Measurements from ENCODE around the gene TTC23.

TTC23 gene

DNA sequence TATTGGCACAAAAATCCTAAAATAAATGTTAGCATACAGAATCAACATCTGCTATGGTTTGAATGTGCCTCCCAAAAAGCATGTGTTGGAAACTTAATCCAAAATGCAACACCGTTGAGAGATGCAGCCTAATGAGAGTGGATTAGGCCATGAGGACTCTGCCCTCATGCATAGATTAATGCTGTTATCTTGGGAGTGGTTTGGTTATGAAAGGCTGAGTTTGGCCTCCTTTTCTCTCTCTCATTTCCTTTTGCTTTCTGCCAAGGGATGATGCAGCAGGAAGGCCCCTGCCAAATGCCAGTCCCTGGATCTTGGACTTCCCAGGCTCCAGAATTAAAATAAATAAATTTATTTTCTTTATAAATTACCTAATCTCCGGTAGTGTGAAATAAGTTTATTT is 95.1 kb downstream of the TTC23 start:
- H3K9ac ChIP-seq, result no peak overlapping the region
- no peaks in the 10 kb centered on the region for H3K9me3 ChIP-seq (replicated peaks in 1 of 11)
- H3K36me3 ChIP-seq, result no peaks in the 10 kb centered on the region
- peaks cover 0 to 11% (median 7%) of the 10 kb centered on the region in 10 experiments; a peak in 12 of 20 replicates for H3K4me1 ChIP-seq
- no peaks in the 10 kb centered on the region for H3K27me3 ChIP-seq
- no peak overlapping the region for H3K4me2 ChIP-seq
- H3K27ac ChIP-seq, result no peak overlapping the region
- no peak overlapping the region for H3K4me3 ChIP-seq
- H4K20me1 ChIP-seq, result no peaks in the 10 kb centered on the region
- no peak for TF ChIP-seq Cebpa-rat (IDR thresholded peaks at IDR 0.05)

DNA sequence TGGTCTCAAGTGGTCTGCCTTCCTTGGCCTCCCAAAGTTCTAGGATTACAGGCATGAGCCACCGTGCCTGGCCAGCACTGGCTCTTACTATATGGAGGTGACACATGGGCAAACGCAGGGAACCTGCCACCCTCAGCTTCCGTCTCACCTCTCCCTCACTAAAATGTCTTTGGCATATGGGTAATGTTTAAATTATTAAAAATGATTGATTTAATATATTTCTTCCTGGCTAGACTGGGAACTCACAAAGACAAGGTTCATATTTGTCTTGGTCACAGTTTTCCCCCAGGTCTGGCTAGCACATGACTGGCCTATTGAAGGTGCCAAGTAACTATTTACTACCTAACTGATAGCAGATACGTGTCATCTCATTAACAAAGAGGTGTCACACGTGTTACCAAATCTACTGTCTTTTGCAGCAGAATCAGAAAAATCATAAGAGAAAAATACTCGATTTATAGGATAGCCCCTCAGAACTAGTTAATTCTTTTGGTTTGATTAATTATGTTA is 96.3 kb downstream of the TTC23 start:
- Histone ChIP-seq H3K4me2 (no peak overlapping the region), H3K4me1 (0 out of 20 replicates have a peak, but pooled peaks cover 0 to 5% (median 0%) of the 10 kb centered on the region in 10 experiments), H3K9ac (no peak overlapping the region), H3K4me3 (no peak overlapping the region), H3K9me3 (replicated peaks in 1 of 11) (no peaks in the 10 kb centered on the region), H4K20me1 (no peaks in the 10 kb centered on the region), H3K27ac (no peak overlapping the region), H3K27me3 (no peaks in the 10 kb centered on the region), H3K36me3 (no peaks in the 10 kb centered on the region)
- TF ChIP-seq Cebpa-rat (IDR thresholded peaks at IDR 0.05), result no peak

DNA sequence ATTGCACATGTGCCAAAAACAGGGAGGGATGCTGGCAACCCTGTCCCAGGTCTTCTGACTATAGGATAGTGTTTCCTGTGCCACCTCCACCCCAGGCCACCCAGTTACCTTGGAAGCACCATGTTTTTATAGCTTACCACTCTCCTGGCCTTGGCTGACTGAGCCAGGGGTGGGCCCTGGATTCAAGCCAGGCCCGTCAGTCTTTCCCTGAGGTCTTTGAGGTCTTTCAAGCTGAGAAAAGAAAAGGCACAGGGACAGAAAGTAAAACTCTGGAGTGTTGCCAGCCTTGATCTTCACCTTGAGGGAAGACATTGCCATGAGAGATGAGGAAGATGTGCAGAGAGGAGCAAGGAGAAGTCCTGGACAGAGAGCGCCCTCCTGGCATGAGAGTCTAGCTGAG is 98.2 kb downstream of the TTC23 start:
- Histone ChIP-seq H3K9me3 (replicated peaks in 1 of 11) (no peaks in the 10 kb centered on the region), H3K27me3 (no peaks in the 10 kb centered on the region), H3K4me2 (0 out of 22 replicates have a peak overlapping the region, but pooled peaks of 1 of the 11 experiments have one; percentile 2), H3K9ac (no peak overlapping the region), H4K20me1 (no peaks in the 10 kb centered on the region), H3K36me3 (no peaks in the 10 kb centered on the region), H3K27ac (no peak overlapping the region), H3K4me1 (0 out of 20 replicates have a peak, but pooled peaks cover 0 to 3% (median 0%) of the 10 kb centered on the region in 10 experiments), H3K4me3 (no peak overlapping the region)
- no peak for TF ChIP-seq Cebpa-rat (IDR thresholded peaks at IDR 0.05)

DNA sequence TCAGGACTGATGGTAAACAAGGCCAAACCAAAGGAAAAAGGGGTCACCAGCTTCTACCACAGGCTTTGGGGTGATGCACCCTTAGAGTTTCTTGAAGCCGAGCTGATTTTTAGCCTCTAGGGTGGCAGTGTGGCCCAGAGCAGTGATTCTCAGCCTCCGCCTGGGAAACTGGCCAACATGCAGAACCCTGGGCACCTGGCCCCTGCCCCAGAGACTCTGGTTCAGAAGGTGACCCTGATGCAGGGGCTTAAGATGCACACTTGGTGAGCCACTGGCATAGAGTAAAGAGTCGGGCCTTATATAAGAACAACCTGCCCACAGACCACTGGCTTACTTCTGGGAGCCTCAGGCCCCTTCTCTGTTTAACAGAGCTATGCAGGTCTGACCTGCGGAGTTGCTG is 100.0 kb downstream of the TTC23 start:
- Histone ChIP-seq H3K4me1 (no peaks in the 10 kb centered on the region), H3K27ac (no peak overlapping the region), H3K4me3 (no peak overlapping the region), H3K9ac (no peak overlapping the region), H3K27me3 (no peaks in the 10 kb centered on the region), H4K20me1 (no peaks in the 10 kb centered on the region), H3K4me2 (no peak overlapping the region), H3K9me3 (replicated peaks in 1 of 11) (no peaks in the 10 kb centered on the region), H3K36me3 (no peaks in the 10 kb centered on the region)
- no peak for TF ChIP-seq Cebpa-rat (IDR thresholded peaks at IDR 0.05)

DNA sequence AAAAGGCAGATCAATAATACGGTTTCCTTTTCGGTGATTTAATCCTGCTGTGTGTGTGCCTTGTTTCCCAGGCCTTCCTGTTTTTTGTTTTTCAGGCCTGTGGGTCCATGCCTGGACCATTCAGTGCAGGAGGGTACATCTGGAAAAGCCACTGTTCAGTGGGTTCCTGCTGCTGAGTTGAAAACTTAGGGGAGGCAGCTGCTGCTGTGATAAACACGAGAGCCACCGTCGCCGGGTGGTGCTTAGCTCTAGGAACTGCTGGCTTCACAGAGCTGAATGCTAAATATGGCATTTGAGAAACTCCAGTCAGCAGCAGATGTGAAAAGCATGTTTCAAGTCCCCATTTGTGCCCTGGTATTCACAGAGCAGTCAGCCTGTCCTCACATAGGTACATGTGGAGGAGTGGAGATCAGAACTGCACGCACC is 100.5 kb downstream of the TTC23 start:
- Histone ChIP-seq H3K4me2 (no peak overlapping the region), H3K9ac (no peak overlapping the region), H3K27ac (no peak overlapping the region), H3K4me1 (no peaks in the 10 kb centered on the region), H3K4me3 (no peak overlapping the region), H3K36me3 (no peaks in the 10 kb centered on the region), H3K27me3 (no peaks in the 10 kb centered on the region), H4K20me1 (no peaks in the 10 kb centered on the region), H3K9me3 (replicated peaks in 1 of 11) (no peaks in the 10 kb centered on the region)
- no peak for TF ChIP-seq Cebpa-rat (IDR thresholded peaks at IDR 0.05)

DNA sequence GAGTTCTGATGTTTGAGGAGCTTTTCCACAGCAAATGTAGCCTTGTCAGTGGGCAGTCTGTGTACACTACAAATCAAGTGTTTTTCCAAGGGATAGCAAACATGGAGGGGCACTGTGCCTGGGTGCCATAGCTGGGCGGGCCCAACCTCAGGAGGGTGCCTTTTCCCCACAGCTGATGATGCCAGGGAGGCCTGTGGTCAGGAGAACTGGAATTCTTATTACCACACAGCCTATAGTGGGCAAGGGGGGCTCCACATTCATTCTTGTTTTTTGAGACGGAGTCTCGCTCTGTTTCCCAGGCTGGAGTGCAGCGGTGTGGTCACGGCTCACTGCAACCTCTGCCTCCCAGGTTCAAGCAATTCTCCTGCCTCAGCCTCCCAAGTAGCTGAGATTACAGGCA is 102.7 kb downstream of the TTC23 start:
- Histone ChIP-seq H3K4me2 (no peak overlapping the region), H3K27me3 (no peaks in the 10 kb centered on the region), H3K36me3 (no peaks in the 10 kb centered on the region), H3K4me1 (no peaks in the 10 kb centered on the region), H3K9ac (no peak overlapping the region), H3K4me3 (no peak overlapping the region), H3K27ac (no peak overlapping the region), H4K20me1 (no peaks in the 10 kb centered on the region), H3K9me3 (replicated peaks in 1 of 11) (no peaks in the 10 kb centered on the region)
- no peak for TF ChIP-seq Cebpa-rat (IDR thresholded peaks at IDR 0.05)

DNA sequence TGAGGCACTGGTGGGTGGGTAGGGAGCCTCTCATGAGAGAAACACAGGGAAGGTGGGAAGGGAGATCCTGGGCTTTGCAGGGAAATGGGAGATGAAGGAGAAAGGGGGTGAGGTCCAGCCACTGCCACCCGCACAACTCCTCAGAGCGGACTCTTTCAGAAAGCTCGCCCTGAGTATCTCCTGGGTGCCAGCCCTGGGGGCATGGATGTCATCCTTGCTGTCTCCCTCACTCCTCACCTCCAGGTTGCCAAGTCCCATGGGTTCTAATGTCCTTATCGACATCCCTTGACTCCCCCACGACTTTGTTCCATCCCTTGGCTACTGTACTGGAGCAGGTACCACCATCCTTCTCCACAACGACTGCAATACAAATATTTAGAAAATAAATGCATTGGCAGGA is 103.6 kb downstream of the TTC23 start:
- H3K27ac ChIP-seq, result no peak overlapping the region
- TF ChIP-seq Cebpa-rat (IDR thresholded peaks at IDR 0.05), result no peak
- H3K4me3 ChIP-seq, result no peak overlapping the region
- no peak overlapping the region for H3K9ac ChIP-seq
- no peaks in the 10 kb centered on the region for H3K9me3 ChIP-seq (replicated peaks in 1 of 11)
- H3K4me1 ChIP-seq, result no peaks in the 10 kb centered on the region
- no peaks in the 10 kb centered on the region for H3K36me3 ChIP-seq
- H3K4me2 ChIP-seq, result no peak overlapping the region
- H4K20me1 ChIP-seq, result no peaks in the 10 kb centered on the region
- H3K27me3 ChIP-seq, result no peaks in the 10 kb centered on the region

DNA sequence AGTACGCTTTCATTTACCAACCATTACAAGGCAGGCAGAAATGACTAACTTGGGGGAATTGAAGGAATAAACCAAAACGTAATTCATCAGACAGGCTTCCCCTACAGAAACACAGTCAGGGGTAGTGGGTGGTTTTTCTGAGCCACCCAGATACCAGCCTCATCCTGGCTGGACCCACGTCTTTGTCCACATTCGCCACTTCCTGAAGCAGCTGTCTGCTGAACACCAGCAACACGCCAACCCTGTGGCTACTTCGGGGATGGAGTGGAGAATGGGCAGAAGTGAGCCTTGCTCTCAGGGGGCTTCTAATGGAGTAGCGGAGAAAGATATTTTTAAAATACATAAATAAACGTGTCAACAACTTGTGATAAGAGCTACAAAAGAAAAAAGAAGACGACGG is 104.4 kb downstream of the TTC23 start:
- no peaks in the 10 kb centered on the region for H4K20me1 ChIP-seq
- no peak overlapping the region for H3K4me2 ChIP-seq
- no peak overlapping the region for H3K27ac ChIP-seq
- no peaks in the 10 kb centered on the region for H3K27me3 ChIP-seq
- no peaks in the 10 kb centered on the region for H3K4me1 ChIP-seq
- H3K9me3 ChIP-seq (replicated peaks in 1 of 11), result no peaks in the 10 kb centered on the region
- H3K4me3 ChIP-seq, result no peak overlapping the region
- H3K9ac ChIP-seq, result no peak overlapping the region
- H3K36me3 ChIP-seq, result no peaks in the 10 kb centered on the region
- no peak for TF ChIP-seq Cebpa-rat (IDR thresholded peaks at IDR 0.05)

DNA sequence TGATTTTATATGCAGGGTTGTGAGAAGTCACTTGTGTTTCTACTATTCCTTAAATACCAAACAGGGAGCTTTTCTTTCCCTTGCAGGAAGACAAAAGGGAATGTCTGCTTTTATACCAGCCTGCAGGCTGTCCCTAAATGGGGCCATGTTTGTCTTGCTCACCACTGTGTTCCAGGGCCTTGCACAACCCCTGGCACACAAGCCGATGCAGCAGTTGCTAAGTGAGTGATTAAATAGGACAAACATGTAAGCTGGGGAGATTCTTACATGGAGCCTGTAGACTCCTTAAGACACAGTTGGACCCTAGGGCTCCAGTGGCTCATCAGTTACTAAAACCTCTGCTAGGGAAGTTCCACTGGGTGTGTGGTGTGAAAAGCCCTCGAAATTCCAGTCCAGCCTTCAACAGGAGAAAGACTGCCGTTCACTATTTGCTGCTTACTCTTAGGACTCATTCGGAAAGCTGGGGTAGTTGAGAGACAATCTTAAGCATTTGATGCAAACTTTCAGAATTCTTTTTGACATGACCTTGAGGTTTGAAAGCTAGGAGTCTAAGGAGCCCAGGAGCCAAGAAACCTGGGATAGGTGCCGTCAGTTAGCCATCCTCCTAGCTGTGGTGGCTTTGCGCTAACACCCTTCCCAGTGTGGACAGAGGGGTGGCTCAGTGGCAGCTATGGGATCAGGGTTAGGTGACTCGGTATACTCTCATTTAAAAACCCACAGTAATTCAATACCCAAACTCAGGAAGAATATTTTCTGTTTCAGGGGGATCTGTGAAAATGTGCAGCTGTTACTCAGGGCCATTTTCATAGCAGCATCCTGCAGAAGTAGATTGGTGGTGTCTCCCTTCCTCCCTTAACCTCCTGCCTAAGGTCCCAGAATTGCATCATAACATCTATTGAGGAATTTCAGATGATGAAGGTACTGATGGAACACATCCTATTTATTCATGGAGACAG is 105.4 kb downstream of the TTC23 start:
- Histone ChIP-seq H3K4me1 (no peaks in the 10 kb centered on the region), H3K36me3 (no peaks in the 10 kb centered on the region), H3K27me3 (no peaks in the 10 kb centered on the region), H4K20me1 (no peaks in the 10 kb centered on the region), H3K9ac (no peak overlapping the region), H3K27ac (no peak overlapping the region), H3K4me2 (no peak overlapping the region), H3K9me3 (replicated peaks in 1 of 11) (no peaks in the 10 kb centered on the region), H3K4me3 (no peak overlapping the region)
- no peak for TF ChIP-seq Cebpa-rat (IDR thresholded peaks at IDR 0.05)

DNA sequence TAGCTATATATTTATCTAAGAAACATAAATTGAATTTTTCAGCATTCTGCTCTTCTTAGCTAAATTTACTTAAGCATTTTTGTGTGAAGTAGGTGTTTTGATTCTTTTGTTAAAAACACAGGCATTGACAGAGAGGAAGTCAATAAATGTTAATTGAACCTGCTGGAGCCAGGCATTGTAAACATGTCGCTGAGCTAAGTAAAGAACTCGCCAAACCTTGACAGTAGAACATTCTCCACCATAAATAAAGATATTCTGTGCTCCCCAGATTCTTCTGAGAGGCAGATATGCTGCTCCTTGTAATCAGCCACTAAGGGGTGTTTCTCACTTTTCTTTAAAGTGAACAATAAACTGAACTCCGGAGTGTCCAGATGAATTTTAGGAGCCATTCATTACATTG is 106.1 kb downstream of the TTC23 start:
- no peaks in the 10 kb centered on the region for H3K36me3 ChIP-seq

More for the DNA sequence above, 106.1 kb downstream of the TTC23 start:
- no peaks in the 10 kb centered on the region for H3K4me1 ChIP-seq
- H3K4me2 ChIP-seq, result no peak overlapping the region
- no peak overlapping the region for H3K9ac ChIP-seq
- TF ChIP-seq Cebpa-rat (IDR thresholded peaks at IDR 0.05), result no peak
- no peak overlapping the region for H3K4me3 ChIP-seq
- H3K9me3 ChIP-seq (replicated peaks in 1 of 11), result no peaks in the 10 kb centered on the region
- no peaks in the 10 kb centered on the region for H4K20me1 ChIP-seq
- no peaks in the 10 kb centered on the region for H3K27me3 ChIP-seq
- no peak overlapping the region for H3K27ac ChIP-seq
